HUES6 (cell line): ENCODE data around the gene PXDN.
A peak's percentile ranks its signal among the peaks of the same experiment; 100 is the strongest.
"Not testable (repeated sequence)": the region's sequence is repeated elsewhere in the genome, so short reads cannot be mapped to it uniquely, and the experiment has no call there.

ENCODE experiments used
- H3K27ac ChIP-seq: 2 replicates; pipeline ENCODE4 v1.7.0; 2013; ENCODE audit warnings: low read depth, mild to moderate bottlenecking, low read length, inconsistent platforms
- H3K27me3 ChIP-seq: 2 replicates; pipeline ENCODE4 v1.6.1; 2013; ENCODE audit warnings: low read length; ENCODE audit not compliant: control insufficient read depth, insufficient read depth
- H3K36me3 ChIP-seq: 2 replicates; pipeline ENCODE4 v1.6.1; 2013; ENCODE audit warnings: low read length; ENCODE audit not compliant: control insufficient read depth, insufficient read depth
- H3K4me1 ChIP-seq: 2 replicates; pipeline ENCODE4 v1.6.1; 2013; ENCODE audit warnings: low read length; ENCODE audit not compliant: control insufficient read depth, insufficient read depth
- H3K4me3 ChIP-seq: 2 replicates; pipeline ENCODE4 v1.5.1; 2013; ENCODE audit warnings: low read depth, low read length
- H3K9ac ChIP-seq: one replicate; pipeline ENCODE4 v1.6.1; 2013; ENCODE audit warnings: mild to moderate bottlenecking, low read length
- H3K9me3 ChIP-seq: 2 replicates; pipeline ENCODE4 v1.6.1; 2013; ENCODE audit warnings: low read depth, low read length; ENCODE audit not compliant: control insufficient read depth, insufficient read depth

The PXDN gene

DNA sequence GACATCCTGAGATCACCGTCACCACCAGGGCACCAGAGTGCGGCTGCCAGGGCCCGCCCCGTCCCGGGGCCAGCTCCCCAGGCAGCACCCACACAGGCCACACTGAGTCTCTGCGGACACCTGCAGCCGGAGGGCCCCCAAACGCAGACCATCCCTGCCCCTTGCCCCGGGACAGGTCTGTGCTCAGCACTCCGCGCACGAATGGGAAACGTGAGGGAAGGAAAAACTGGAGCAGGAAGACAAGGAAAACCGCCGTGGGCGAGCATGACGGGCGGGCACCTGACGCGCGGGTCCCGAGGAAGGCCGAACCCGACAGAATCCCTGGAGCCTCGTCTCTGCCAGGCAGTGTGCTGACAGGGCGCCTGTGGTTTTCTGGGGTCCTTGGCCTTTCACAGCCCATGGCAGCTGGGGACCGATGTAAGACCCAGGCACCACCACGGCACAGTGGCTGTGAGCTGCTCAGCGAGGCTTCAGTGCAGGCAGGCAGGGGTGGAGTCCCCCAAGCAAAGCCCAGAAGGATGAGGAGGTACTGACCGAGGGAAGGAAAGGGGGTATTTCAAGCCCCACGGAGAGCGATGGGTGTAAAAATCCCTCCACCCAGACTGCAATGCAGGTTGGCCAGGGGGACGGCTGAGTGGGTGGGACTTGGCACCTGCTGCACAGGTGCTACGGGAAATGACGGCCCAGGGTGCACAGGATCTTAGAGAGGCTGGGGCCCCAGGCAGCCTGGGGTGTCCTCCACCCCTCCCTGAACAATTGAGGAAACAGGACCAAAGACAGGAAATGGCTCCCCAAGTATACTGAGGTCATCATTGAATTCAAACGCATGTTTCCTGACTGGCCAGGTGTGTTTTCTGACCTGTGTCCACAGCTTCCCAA lies 59.0 kb downstream of the PXDN start:
- Histone ChIP-seq H3K27ac (peak overlapping the region; percentile 31; the same call in 1 of the 2 replicates), H3K4me3 (no peak overlapping the region), H3K27me3 (no peaks in the 10 kb centered on the region), H3K9ac (peak overlapping the region; percentile 20), H3K4me1 (peaks cover 24% of the 10 kb centered on the region), H3K9me3 (no peaks in the 10 kb centered on the region), H3K36me3 (peaks cover 75% of the 10 kb centered on the region)

DNA sequence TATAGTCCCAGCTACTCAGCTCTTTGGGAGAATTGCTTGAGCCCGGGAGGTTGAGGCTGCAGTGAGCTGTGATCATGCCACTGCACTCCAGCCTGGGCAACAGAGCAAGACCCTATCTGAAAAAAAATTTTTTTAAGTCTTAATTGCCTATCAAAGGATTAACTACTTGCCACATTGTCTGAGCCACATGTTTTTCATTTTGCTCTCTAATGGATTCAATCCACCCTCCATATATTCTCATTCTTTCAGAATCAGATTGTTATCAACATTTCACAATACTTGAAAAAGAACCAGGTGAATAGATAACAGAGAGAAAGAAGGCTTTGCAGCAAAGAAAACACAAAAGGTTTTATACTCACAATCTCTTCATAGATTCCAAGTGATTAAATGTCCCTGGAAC lies 61.0 kb downstream of the PXDN start:
- peaks cover 24% of the 10 kb centered on the region for H3K4me1 ChIP-seq
- peaks cover 80% of the 10 kb centered on the region for H3K36me3 ChIP-seq
- H3K9ac ChIP-seq: no peak overlapping the region
- H3K27me3 ChIP-seq: no peaks in the 10 kb centered on the region
- no peaks in the 10 kb centered on the region for H3K9me3 ChIP-seq
- no peak overlapping the region for H3K27ac ChIP-seq
- H3K4me3 ChIP-seq: no peak overlapping the region

DNA sequence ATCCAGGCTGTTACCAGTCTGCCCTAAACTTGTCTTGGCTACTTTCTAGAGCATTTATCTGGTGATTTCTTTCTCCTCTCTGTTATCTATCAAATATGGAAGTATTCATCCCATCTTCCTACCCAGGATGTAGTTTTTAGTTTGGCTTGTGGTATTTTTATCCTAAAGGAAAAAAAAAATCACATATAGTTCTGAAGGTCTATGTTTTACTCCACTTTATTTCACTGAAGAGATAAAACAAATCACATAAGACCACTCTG lies 62.2 kb downstream of the PXDN start:
- Histone ChIP-seq H3K27ac (no peak overlapping the region), H3K4me1 (peaks cover 16% of the 10 kb centered on the region), H3K36me3 (peaks cover 80% of the 10 kb centered on the region), H3K9me3 (no peaks in the 10 kb centered on the region), H3K27me3 (no peaks in the 10 kb centered on the region), H3K4me3 (no peak overlapping the region), H3K9ac (no peak overlapping the region)

DNA sequence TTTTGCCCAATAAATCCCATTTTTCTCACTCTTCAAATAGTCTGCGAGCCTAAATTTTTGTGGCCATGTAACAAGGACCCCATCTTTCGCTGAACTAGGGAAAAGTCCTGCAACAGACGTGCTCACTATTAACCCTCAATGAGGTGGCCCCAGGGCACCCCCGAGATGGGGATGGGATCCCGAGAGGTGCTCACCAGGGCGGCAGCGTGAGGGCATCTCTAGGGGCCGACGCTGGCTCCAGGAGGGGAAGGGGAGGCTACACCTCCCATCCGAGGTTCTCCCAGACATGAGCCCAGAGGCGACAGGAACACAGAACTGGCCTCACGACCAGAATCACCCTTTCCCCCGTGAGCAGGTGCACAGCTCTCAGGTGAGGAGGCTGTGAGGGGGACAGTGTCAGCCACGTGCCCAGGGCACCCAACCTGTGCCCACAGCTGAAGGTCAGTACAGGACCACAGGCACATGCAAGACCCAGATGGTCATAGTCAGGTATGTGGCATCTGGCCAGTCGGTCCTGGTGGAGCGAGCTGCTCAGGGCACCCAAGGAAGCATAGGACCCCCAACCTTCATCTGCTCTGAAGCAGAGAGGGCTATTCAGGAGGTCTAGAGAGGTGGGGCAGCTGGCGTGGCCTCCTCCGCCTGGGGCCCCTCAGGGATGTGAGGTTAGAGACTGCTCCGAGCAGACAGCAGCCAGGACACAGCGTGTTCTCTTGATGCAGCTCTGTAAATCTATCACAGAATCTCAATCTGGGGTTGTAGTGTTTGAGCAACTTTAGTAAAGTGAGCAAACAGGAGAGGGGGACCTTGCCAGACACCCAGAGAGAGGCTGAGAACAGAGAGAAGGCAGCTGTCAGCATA lies 62.8 kb downstream of the PXDN start:
- Histone ChIP-seq H3K4me3 (no peak overlapping the region), H3K4me1 (peaks cover 11% of the 10 kb centered on the region), H3K9ac (no peak overlapping the region), H3K27me3 (no peaks in the 10 kb centered on the region), H3K9me3 (no peaks in the 10 kb centered on the region), H3K27ac (no peak overlapping the region), H3K36me3 (peaks cover 80% of the 10 kb centered on the region)

DNA sequence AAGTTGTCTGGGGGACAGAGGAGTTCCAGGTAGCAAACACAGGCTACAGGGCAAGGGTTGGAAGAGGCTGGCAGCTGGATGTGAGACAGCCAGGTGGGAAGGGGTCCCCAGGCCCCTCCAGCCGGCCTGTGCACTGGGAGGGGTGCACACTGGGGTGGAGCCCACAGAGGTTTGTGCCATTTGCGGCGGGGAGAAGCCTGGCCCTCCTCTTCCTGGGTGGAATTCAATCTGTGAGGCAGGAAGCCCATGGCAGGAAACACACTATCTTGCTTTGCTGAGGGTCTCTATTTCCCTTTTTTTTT lies 63.3 kb downstream of the PXDN start:
- peaks cover 84% of the 10 kb centered on the region for H3K36me3 ChIP-seq
- H3K9me3 ChIP-seq: no peaks in the 10 kb centered on the region
- H3K27ac ChIP-seq: no peak overlapping the region
- no peaks in the 10 kb centered on the region for H3K27me3 ChIP-seq
- no peak overlapping the region for H3K9ac ChIP-seq
- no peak overlapping the region for H3K4me3 ChIP-seq
- H3K4me1 ChIP-seq: peaks cover 5% of the 10 kb centered on the region

DNA sequence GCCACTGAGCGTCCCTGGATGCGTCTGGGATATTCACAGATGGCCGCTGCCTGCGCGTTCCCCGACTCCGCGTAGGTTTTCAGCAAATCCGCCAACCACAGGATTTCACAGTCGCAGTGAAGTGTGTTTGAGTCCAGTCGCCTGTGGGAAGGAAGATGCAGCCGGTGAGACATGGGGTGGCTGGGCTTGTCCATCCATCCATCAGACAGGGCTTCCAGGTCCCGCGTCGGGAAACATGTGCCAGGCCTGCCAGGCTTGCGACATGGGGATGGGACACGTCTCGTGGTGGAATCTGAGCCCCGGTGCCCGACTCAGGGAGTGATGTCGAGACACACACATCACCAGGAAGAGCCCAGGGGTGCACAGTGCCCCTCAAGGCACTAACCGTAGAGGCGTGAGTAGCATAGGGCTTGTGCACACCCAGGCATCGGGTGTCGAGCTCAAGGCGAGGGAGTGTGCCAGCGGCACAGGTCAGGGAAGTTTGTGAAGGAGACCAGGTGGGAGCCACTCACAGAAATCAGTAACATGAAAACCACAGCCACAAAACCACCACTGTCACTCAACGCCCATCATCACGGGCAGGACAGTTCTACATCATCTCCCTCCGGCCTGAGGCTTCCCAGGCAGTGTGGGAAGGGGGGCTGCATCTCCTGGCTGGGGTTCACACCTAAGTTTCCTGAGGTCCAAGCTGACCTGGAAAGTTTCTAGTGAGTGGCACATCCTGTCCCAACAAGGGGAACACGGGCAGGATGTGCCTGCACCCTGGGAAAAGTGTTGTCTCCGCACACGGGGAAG lies 63.9 kb downstream of the PXDN start:
- H3K36me3 ChIP-seq: peaks cover 85% of the 10 kb centered on the region
- peaks cover under 1% of the 10 kb centered on the region; the same call in 1 of the 2 replicates for H3K4me1 ChIP-seq
- no peaks in the 10 kb centered on the region for H3K9me3 ChIP-seq
- H3K27me3 ChIP-seq: no peaks in the 10 kb centered on the region
- no peak overlapping the region for H3K27ac ChIP-seq
- no peak overlapping the region for H3K4me3 ChIP-seq
- H3K9ac ChIP-seq: no peak overlapping the region

DNA sequence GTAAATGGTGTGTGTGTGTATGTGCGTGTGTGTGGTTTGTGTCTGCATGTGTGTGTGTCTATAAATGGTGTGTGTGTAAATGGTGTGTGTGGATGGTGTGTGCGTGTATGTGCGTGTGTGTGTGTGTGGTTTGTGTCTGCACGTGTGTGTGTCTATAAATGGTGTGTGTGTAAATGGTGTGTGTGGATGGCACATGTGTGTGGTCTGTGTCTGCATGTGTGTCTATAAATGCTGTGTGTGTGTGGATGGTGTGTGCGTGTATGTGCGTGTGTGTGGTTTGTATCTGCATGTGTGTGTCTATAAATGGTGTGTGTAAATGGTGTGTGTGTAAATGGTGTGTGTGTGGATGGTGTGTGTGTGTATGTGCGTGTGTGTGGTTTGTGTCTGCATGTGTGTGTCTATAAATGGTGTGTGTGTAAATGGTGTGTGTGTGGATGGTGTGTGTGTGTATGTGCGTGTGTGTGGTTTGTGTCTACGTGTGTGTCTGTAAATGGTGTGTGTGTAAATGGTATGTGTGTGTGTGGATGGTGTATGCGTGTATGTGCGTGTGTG lies 64.8 kb downstream of the PXDN start:
- not testable (repeated sequence) for H3K4me3 ChIP-seq, H3K27ac ChIP-seq, H3K9ac ChIP-seq, H3K4me1 ChIP-seq, H3K9me3 ChIP-seq, H3K27me3 ChIP-seq
- H3K36me3 ChIP-seq: peaks cover 86% of the 10 kb centered on the region

DNA sequence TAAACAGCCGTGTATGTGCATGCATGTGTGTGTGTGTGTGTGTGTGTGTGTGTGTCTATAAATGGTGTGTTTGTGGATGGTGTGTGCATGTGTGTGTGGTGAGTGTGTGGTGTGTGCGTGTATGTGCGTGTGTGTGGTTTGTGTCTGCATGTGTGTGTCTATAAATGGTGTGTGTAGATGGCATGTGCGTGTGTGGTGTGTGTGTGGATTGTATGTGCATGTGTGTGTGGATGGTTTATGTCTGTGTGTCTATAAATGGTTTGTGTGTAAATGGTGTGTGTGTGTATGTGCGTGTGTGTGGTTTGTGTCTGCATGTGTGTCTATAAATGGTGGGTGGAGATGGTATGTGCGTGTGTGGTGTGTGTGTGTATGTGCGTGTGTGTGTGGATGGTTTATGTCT lies 65.2 kb downstream of the PXDN start:
- not testable (repeated sequence) for H3K27ac ChIP-seq, H3K27me3 ChIP-seq, H3K9ac ChIP-seq, H3K9me3 ChIP-seq, H3K4me3 ChIP-seq, H3K4me1 ChIP-seq
- peaks cover 91% of the 10 kb centered on the region for H3K36me3 ChIP-seq

GRCh38 chr2:1678609-1679008 lies 65.7 kb downstream of the PXDN start:
- peaks cover 91% of the 10 kb centered on the region for H3K36me3 ChIP-seq
- H3K4me3 ChIP-seq: no peak overlapping the region
- no peaks in the 10 kb centered on the region for H3K4me1 ChIP-seq
- H3K27me3 ChIP-seq: no peaks in the 10 kb centered on the region
- no peaks in the 10 kb centered on the region for H3K9me3 ChIP-seq
- H3K27ac ChIP-seq: no peak overlapping the region
- no peak overlapping the region for H3K9ac ChIP-seq

DNA sequence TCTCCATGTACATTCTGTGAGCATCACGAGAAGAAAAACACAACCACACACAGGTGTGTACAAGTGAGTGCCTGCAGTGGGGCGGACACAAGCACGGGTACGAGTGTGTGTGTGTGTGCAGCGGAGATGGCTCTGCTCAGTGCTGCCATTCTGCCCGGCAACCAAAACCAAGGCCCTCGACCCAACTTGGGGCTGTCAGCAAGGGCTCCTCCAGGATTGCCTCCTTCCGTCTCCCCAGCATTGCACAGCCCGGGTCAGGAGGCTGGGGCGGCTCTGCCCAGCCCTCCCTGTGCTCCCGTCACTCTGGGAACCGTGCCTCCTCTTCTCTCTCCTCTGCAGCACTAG lies 66.5 kb downstream of the PXDN start:
- H3K27ac ChIP-seq: no peak overlapping the region
- peaks cover 94% of the 10 kb centered on the region for H3K36me3 ChIP-seq

More for the DNA sequence above, 66.5 kb downstream of the PXDN start:
- Histone ChIP-seq H3K9me3 (no peaks in the 10 kb centered on the region), H3K27me3 (no peaks in the 10 kb centered on the region), H3K4me3 (no peak overlapping the region), H3K4me1 (no peaks in the 10 kb centered on the region), H3K9ac (no peak overlapping the region)
